IMR-90 (cell line): ENCODE measurements around the gene POLR3A. TPM values are rescaled to one million over a fixed set of nuclear protein-coding genes. Genes with fewer than 3 reads are reported as not detected.

Experiments
- ATAC-seq: fragments of 200-7000 bp; cut with Tn5 transposase; 2 replicates; pipeline ENCODE4 v1.9.1; 2020; ENCODE audit warnings: low read depth, mild to moderate bottlenecking, moderate library complexity
- BruUV-seq: library from RNA; stranded (reverse); fragments of 400-500 nt; replicated peaks from 2 replicates; lab custom pipeline; 2021; lab: Mats Ljungman, UMichigan
- CTCF ChIA-PET: fragments of 300-600 bp; formaldehyde crosslinking; extraction: SDS; loops from one replicate; lab custom pipeline; 2021; ENCODE audit warnings: antibody characterized with exemption; lab: Yijun Ruan, JAX
- POLR2A ChIA-PET: fragments of 300-600 bp; sonication (Branson Sonifier 250); formaldehyde crosslinking; loops from one replicate; lab custom pipeline; 2022; ENCODE audit warnings: antibody characterized with exemption; ENCODE audit not compliant: unreplicated experiment; lab: Charles Lee
- DNase-seq: peaks from one replicate; pipeline ENCODE4 v3.0.0; 2013
- H2AFZ ChIP-seq: replicated peaks from 2 replicates; pipeline ENCODE3; 2013; ENCODE audit warnings: low read length, mild to moderate bottlenecking; ENCODE audit not compliant: poor library complexity
- H2AK5ac ChIP-seq: 2 replicates; pipeline ENCODE4 v1.6.1; 2013; ENCODE audit warnings: low read depth, low read length, inconsistent platforms
- H2AK9ac ChIP-seq: replicated peaks from 2 replicates; pipeline ENCODE3; 2013; ENCODE audit warnings: mild to moderate bottlenecking, low read depth, low read length, moderate library complexity; ENCODE audit not compliant: poor library complexity
- H2BK120ac ChIP-seq: 2 replicates; pipeline ENCODE4 v1.6.1; 2013; ENCODE audit warnings: low read depth, low read length, inconsistent platforms
- H2BK15ac ChIP-seq: 3 replicates; pipeline ENCODE4 v1.6.1; 2013; ENCODE audit warnings: low read depth, low read length, inconsistent platforms
- H2BK20ac ChIP-seq: 2 replicates; pipeline ENCODE4 v1.6.1; 2013; ENCODE audit warnings: low read depth, mild to moderate bottlenecking, inconsistent platforms, low read length, moderate library complexity
- H2BK5ac ChIP-seq: 2 replicates; pipeline ENCODE4 v1.6.1; 2013; ENCODE audit warnings: mild to moderate bottlenecking, low read depth, low read length, inconsistent platforms; ENCODE audit not compliant: poor library complexity, severe bottlenecking
- H3K14ac ChIP-seq: replicated peaks from 2 replicates; pipeline ENCODE4 v1.6.1; 2013; ENCODE audit warnings: low read depth, low read length, inconsistent platforms
- H3K18ac ChIP-seq: 2 replicates; pipeline ENCODE4 v1.6.1; 2013; ENCODE audit warnings: low read depth, low read length, control low read depth
- H3K23ac ChIP-seq: 2 replicates; pipeline ENCODE4 v1.6.1; 2013; ENCODE audit warnings: low read depth, low read length, inconsistent platforms
- H3K27ac ChIP-seq: 2 replicates; pipeline ENCODE4 v1.5.1; 2013; ENCODE audit warnings: mild to moderate bottlenecking, control low read depth, low read length; ENCODE audit not compliant: insufficient read depth
- H3K27me3 ChIP-seq: 2 replicates; pipeline ENCODE4 v1.6.1; 2013; ENCODE audit warnings: low read length; ENCODE audit not compliant: control insufficient read depth, insufficient read depth
- H3K36me3 ChIP-seq: 2 replicates; pipeline ENCODE4 v1.6.1; 2013; ENCODE audit warnings: low read length, mixed read lengths; ENCODE audit not compliant: control insufficient read depth, insufficient read depth
- H3K4ac ChIP-seq: 2 replicates; pipeline ENCODE4 v1.6.1; 2013; ENCODE audit warnings: low read depth, low read length, inconsistent platforms
- H3K4me1 ChIP-seq: 2 replicates; pipeline ENCODE4 v1.6.1; 2013; ENCODE audit warnings: low read length, mixed read lengths; ENCODE audit not compliant: control insufficient read depth, insufficient read depth
- H3K4me2 ChIP-seq: 2 replicates; pipeline ENCODE4 v1.6.1; 2013; ENCODE audit warnings: low read depth, mild to moderate bottlenecking, control low read depth, low read length, moderate library complexity
- H3K4me3 ChIP-seq: 2 replicates; pipeline ENCODE4 v1.5.1; 2013; ENCODE audit warnings: low read depth, mild to moderate bottlenecking, control low read depth, low read length, moderate library complexity; ENCODE audit not compliant: insufficient read depth
- H3K56ac ChIP-seq: 2 replicates; pipeline ENCODE4 v1.6.1; 2013; ENCODE audit warnings: low read length, inconsistent platforms; ENCODE audit not compliant: insufficient read depth; ENCODE audit errors: extremely low read depth
- H3K79me1 ChIP-seq, 2 experiments: 2 replicates each; pipeline ENCODE4 v1.6.1; 2013; ENCODE audit warnings: low read length in 2 of 2, inconsistent platforms in 1 of 2, low read depth in 1 of 2
- H3K9ac ChIP-seq: 2 replicates; pipeline ENCODE4 v1.6.1; 2013; ENCODE audit warnings: low read depth, low read length, control low read depth
- H3K9me1 ChIP-seq: 2 replicates; pipeline ENCODE4 v1.6.1; 2013; ENCODE audit warnings: low read length, inconsistent platforms; ENCODE audit not compliant: insufficient read depth
- H3K9me3 ChIP-seq: 2 replicates; pipeline ENCODE4 v1.6.1; 2013; ENCODE audit warnings: low read length; ENCODE audit not compliant: control insufficient read depth, insufficient read depth
- H4K20me1 ChIP-seq: 2 replicates; pipeline ENCODE4 v1.6.1; 2013; ENCODE audit warnings: low read length, inconsistent platforms; ENCODE audit not compliant: insufficient read depth
- H4K5ac ChIP-seq: 2 replicates; pipeline ENCODE4 v1.6.1; 2013; ENCODE audit warnings: mild to moderate bottlenecking, low read depth, low read length, control low read depth
- H4K8ac ChIP-seq, 2 experiments: 2 replicates each; pipeline ENCODE4 v1.6.1; 2013; ENCODE audit warnings: low read depth in 2 of 2, low read length in 2 of 2, control low read depth in 1 of 2, inconsistent platforms in 1 of 2
- H4K91ac ChIP-seq: 2 replicates; pipeline ENCODE4 v1.6.1; 2013; ENCODE audit warnings: low read depth, low read length, inconsistent platforms; ENCODE audit not compliant: insufficient read depth
- BHLHE40 ChIP-seq: fragments of 150-350 bp; IDR thresholded peaks from 2 replicates; pipeline ENCODE4 v1.6.1; 2016; ENCODE audit warnings: mild to moderate bottlenecking, low read depth, low read length
- ELK1 ChIP-seq: fragments of 150-350 bp; IDR thresholded peaks from 2 replicates; pipeline ENCODE4 v1.6.1; 2016; ENCODE audit warnings: low read depth, mild to moderate bottlenecking, low read length, moderate library complexity, borderline replicate concordance
- MAFK ChIP-seq: IDR thresholded peaks from 2 replicates; pipeline ENCODE4 v1.6.1; 2012; ENCODE audit warnings: low read depth, low read length, improper control_type of control experiment
- MXI1 ChIP-seq: IDR thresholded peaks from 2 replicates; pipeline ENCODE4 v1.6.1; 2012; ENCODE audit warnings: low read depth, mild to moderate bottlenecking, low read length, moderate library complexity, borderline replicate concordance
- POLR2A ChIP-seq: IDR thresholded peaks from 2 replicates; pipeline ENCODE4 v1.6.1; 2012; ENCODE audit warnings: mild to moderate bottlenecking, low read depth, low read length
- RAD21 ChIP-seq: IDR thresholded peaks from 2 replicates; pipeline ENCODE4 v1.6.1; 2012; ENCODE audit warnings: low read length, improper control_type of control experiment
- RFX5 ChIP-seq: IDR thresholded peaks from 2 replicates; pipeline ENCODE4 v1.8.0; 2012; ENCODE audit warnings: low read depth, mild to moderate bottlenecking, low read length, moderate library complexity
- USF2 ChIP-seq: fragments of 150-350 bp; IDR thresholded peaks from 2 replicates; pipeline ENCODE4 v1.6.1; 2017; ENCODE audit warnings: mild to moderate bottlenecking, antibody characterized with exemption, low read length, low read depth
- WGBS, 2 experiments: methylation state at CpG; one replicate each; pipeline versions ENCODE4 v1.1.5 to v1.1.7; 2013; ENCODE audit warnings: missing lambda C conversion rate in 2 of 2; ENCODE audit not compliant: insufficient read length in 1 of 2; ENCODE audit errors: extremely low coverage in 2 of 2; 5-methylcytosine and 5-hydroxymethylcytosine counted together
- dilution Hi-C: fragments of 300-500 bp; cut with HindIII; formaldehyde crosslinking; loops from one replicate; pipeline ENCODE4 v1.14.3; 2018; ENCODE audit warnings: low sequenced_read_pairs; ENCODE audit not compliant: unreplicated experiment
- in situ Hi-C: fragments of 300-500 bp; cut with MboI; formaldehyde crosslinking; loops from 3 replicates; pipeline ENCODE4 v1.14.3; 2019; ENCODE audit warnings: low sequenced_read_pairs, inconsistent platforms, mixed read lengths
- intact Hi-C: fragments of 100-400 bp; cut with micrococcal nuclease; formaldehyde crosslinking; loops from 2 replicates; pipeline ENCODE4 v1.10.0; 2022
- polyA plus RNA-seq, 3 experiments: library from polyadenylated mRNA; depleted of rRNA; stranded (reverse); fragments of >200 nt; gene quantifications; 2 replicates each; pipeline ENCODE4 v1.2.3, GENCODE V29; 2012; ENCODE audit warnings: low replicate concordance in 1 of 3
- total RNA-seq: library from RNA; depleted of rRNA; stranded (reverse); fragments of >200 nt; gene quantifications from 2 replicates; pipeline ENCODE4 v1.2.3, GENCODE V29; 2012

The POLR3A gene
- total and polyA plus RNA-seq, 2 of the 4 experiments (the other 2 are of a cell fraction) = 11.9 to 24.4 TPM

GRCh38 chr10:77939561-77940001 lies 89.7 kb downstream of the POLR3A start:
- Histone ChIP-seq H3K14ac (peak overlapping the region; percentile 22), H3K4me3 (no peak overlapping the region), H3K9ac (no peak overlapping the region), H3K23ac (peak overlapping the region; percentile 13; the same call in 1 of the 2 replicates), H2BK20ac (peak overlapping the region; percentile 9; the same call in 1 of the 2 replicates), H3K27me3 (no peaks in the 10 kb centered on the region), H3K79me1 (no peaks in the 10 kb centered on the region), H2BK5ac (no peak overlapping the region), H2AK5ac (peak overlapping the region; percentile 82; the same call in 1 of the 2 replicates), H3K27ac (no peak overlapping the region; the same call in 1 of the 2 replicates), H2BK15ac (peak overlapping the region; percentile 86; the same call in 1 of the 3 replicates), H4K91ac (no peak overlapping the region), H3K9me1 (peaks cover 8% of the 10 kb centered on the region), H4K8ac (peak overlapping the region in 1 of 2 experiments; percentile 56; a peak in 1 of 4 replicates), H4K20me1 (no peaks in the 10 kb centered on the region), H3K4me1 (peaks cover 14% of the 10 kb centered on the region), H3K36me3 (no peaks in the 10 kb centered on the region), H3K9me3 (no peaks in the 10 kb centered on the region), H2BK120ac (peak overlapping the region; percentile 56; the same call in 1 of the 2 replicates), H3K4ac (peak overlapping the region; percentile 28; the same call in 1 of the 2 replicates), H3K4me2 (no peak overlapping the region), H4K5ac (no peak overlapping the region), H2AFZ (peak overlapping the region; percentile 70), H2AK9ac (peak overlapping the region; percentile 94), H3K18ac (no peak overlapping the region), H3K56ac (no peak overlapping the region)
- ATAC-seq (peak; percentile 63), DNase-seq (peak; percentile 76)
- TF ChIP-seq ELK1 (no peak), MXI1 (no peak), USF2 (peak; percentile 45; the same call in 1 of the 2 replicates), RFX5 (no peak), RAD21 (no peak), POLR2A (no peak), MAFK (no peak), BHLHE40 (peak; percentile 41; the same call in 1 of the 2 replicates)
- dilution Hi-C loops = no loop called here
- CTCF ChIA-PET = no interaction called here
- 28% methylated on average over 3 of the region's 3 CpGs; no CpG with 5 or more reads in 1 of the 2 experiments for WGBS, 2 experiments
- intact Hi-C loops = no loop called here
- in situ Hi-C loops = no loop called here
- no TSS peak for BruUV-seq
- POLR2A ChIA-PET = no interaction called here
